GM19238 (cell line): ENCODE data around the gene SPDYE16.
A peak's percentile ranks its signal among the peaks of the same experiment; 100 is the strongest.
"Not testable (repeated sequence)": the region's sequence is repeated elsewhere in the genome, so short reads cannot be mapped to it uniquely, and the experiment has no call there.

Source experiments
- DNase-seq: peaks from one replicate; pipeline ENCODE4 v3.0.0; 2011; ENCODE audit warnings: low spot score; ENCODE audit not compliant: insufficient read length

Gene SPDYE16

GRCh38 chr7:76549855-76550248, 6.8 kb upstream of the SPDYE16 start:
- not testable (repeated sequence) for DNase-seq

GRCh38 chr7:76549025-76549854, 6.1 kb upstream of the SPDYE16 start:
- DNase-seq, result peak; percentile 64

GRCh38 chr7:76531643-76532042, 11.5 kb downstream of the SPDYE16 start:
- DNase-seq, result not testable (repeated sequence)

GRCh38 chr7:76526183-76526582, 16.9 kb downstream of the SPDYE16 start:
- not testable (repeated sequence) for DNase-seq

- DNase-seq, result not testable (repeated sequence)
These were observed 26.2 kb downstream of the SPDYE16 start for GRCh38 chr7:76516932-76517331.

- DNase-seq, result no peak
These were observed 27.1 kb downstream of the SPDYE16 start for GRCh38 chr7:76515999-76516443.

GRCh38 chr7:76514926-76515771, 27.9 kb downstream of the SPDYE16 start:
- DNase-seq, result no peak

GRCh38 chr7:76513817-76514799, 29.0 kb downstream of the SPDYE16 start:
- no peak for DNase-seq

GRCh38 chr7:76512941-76513816, 29.9 kb downstream of the SPDYE16 start:
- DNase-seq, result peak; percentile 1

- not testable (repeated sequence) for DNase-seq
These were observed 30.9 kb downstream of the SPDYE16 start for GRCh38 chr7:76511911-76512885.

GRCh38 chr7:76511200-76511910, 31.7 kb downstream of the SPDYE16 start:
- DNase-seq, result not testable (repeated sequence)

- DNase-seq, result peak; percentile 4
These were observed 32.9 kb downstream of the SPDYE16 start, which contains the start of gene UPK3B for GRCh38 chr7:76509931-76510877. UPK3B (plus strand) TSS chr7:76510552; CDS start chr7:76510653, 101 bp downstream.

- peak; percentile 0 for DNase-seq
These were observed 35.2 kb downstream of the SPDYE16 start for GRCh38 chr7:76507723-76508406.

- not testable (repeated sequence) for DNase-seq
These were observed 36.5 kb downstream of the SPDYE16 start for GRCh38 chr7:76506643-76507042.

- DNase-seq, result no peak
These were observed 37.0 kb downstream of the SPDYE16 start for GRCh38 chr7:76506081-76506440.
